Activated naive CD4-positive, alpha-beta T cell treated with anti-CD3 and anti-CD28 coated beads for 36 hours (primary cell): ENCODE data around the gene PFDN2. TPM values are rescaled to one million over a fixed set of nuclear protein-coding genes. Genes with fewer than 3 reads are reported as not detected.
"Not testable (repeated sequence)": the region's sequence is repeated elsewhere in the genome, so short reads cannot be mapped to it uniquely, and the experiment has no call there.

Experiments used
- CTCF ChIA-PET: fragments of 350-600 bp; sonication (Branson Sonifier 250); formaldehyde crosslinking; loops from one replicate; lab custom pipeline; 2021; ENCODE audit warnings: antibody characterized with exemption; lab: Charles Lee
- DNase-seq: peaks from one replicate; pipeline ENCODE4 v3.0.0-alpha.2; 2020
- H3K27ac Mint-ChIP-seq: one replicate; pipeline ENCODE4 v1.8.0; 2021; ENCODE audit warnings: mild to moderate bottlenecking, mixed read lengths
- H3K27me3 Mint-ChIP-seq: one replicate; pipeline ENCODE4 v1.8.0; 2021; ENCODE audit warnings: low read depth, mixed read lengths
- H3K36me3 Mint-ChIP-seq: one replicate; pipeline ENCODE4 v1.8.0; 2021; ENCODE audit warnings: low read depth, mixed read lengths
- H3K4me1 Mint-ChIP-seq: one replicate; pipeline ENCODE4 v1.8.0; 2021; ENCODE audit warnings: low read depth, mixed read lengths
- H3K4me3 Mint-ChIP-seq: one replicate; pipeline ENCODE4 v1.8.0; 2021; ENCODE audit warnings: mild to moderate bottlenecking, moderate library complexity, mixed read lengths
- H3K9me3 Mint-ChIP-seq: one replicate; pipeline ENCODE4 v1.8.0; 2021; ENCODE audit warnings: mixed read lengths
- intact Hi-C: fragments of 100-400 bp; cut with micrococcal nuclease; formaldehyde crosslinking; loops from one replicate; pipeline ENCODE4 v1.15.1; 2023
- total RNA-seq, 2 experiments: library from RNA; stranded (reverse); gene quantifications; one replicate each; pipeline ENCODE4 v1.2.3, GENCODE V29; 2021

Gene PFDN2
- total RNA-seq, 2 experiments from 2014 or later: 179 to 183 TPM

- not testable (repeated sequence) for H3K27me3 Mint-ChIP-seq, DNase-seq, H3K9me3 Mint-ChIP-seq
- CTCF ChIA-PET: interaction anchor here (0.6 to 1.2 kb wide), 5 partner anchors 16 to 1264 kb away, joined by 3 to 4 read pairs (median 3); partner anchors contain the start of gene PPOX
- Mint-ChIP-seq H3K27ac (peak overlapping the region; percentile 77), H3K4me3 (peak overlapping the region; percentile 92), H3K4me1 (peaks cover 75% of the 10 kb centered on the region), H3K36me3 (peaks cover 43% of the 10 kb centered on the region)
- intact Hi-C loops: loop anchor here (1.0 to 2.0 kb wide), 5 partner anchors 16 to 69 kb away; partner anchors contain the start of genes DEDD, PPOX and UFC1
These were observed 1.9 kb downstream of the PFDN2 start for GRCh38 chr1:161115961-161116360.

- DNase-seq: peak; percentile 78
- Mint-ChIP-seq H3K36me3 (peaks cover 39% of the 10 kb centered on the region), H3K4me1 (peaks cover 69% of the 10 kb centered on the region), H3K27me3 (no peaks in the 10 kb centered on the region), H3K27ac (peak overlapping the region; percentile 77), H3K4me3 (peak overlapping the region; percentile 92), H3K9me3 (no peaks in the 10 kb centered on the region)
- CTCF ChIA-PET: interaction anchor here (1.2 kb wide), 1 partner anchor 16 kb away, joined by 4 read pairs; no protein-coding TSS in a partner anchor
- intact Hi-C loops: loop anchor here (1.0 to 2.0 kb wide), 5 partner anchors 17 to 68 kb away; partner anchors contain the start of genes DEDD, PPOX and UFC1
These were observed 2.6 kb downstream of the PFDN2 start for GRCh38 chr1:161115132-161115711.

DNA sequence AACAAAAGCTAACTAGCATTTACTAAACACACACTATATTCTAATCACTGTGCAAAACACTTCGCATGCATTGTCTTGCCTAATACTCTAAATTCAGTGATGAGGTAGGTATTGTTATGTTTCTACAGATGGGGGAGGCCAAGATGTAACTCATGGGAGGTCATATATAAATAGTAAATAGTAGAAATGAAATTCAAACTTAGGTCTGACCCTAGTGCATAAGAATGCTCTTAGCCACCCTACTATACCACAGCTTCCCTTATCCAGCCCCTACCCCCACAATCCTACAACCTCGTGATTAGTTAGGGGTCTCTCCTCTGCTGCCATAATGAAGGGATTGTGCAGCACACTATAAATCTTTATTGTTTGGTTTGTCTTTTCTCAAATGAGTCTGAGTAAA, 3.3 kb downstream of the PFDN2 start:
- no peaks in the 10 kb centered on the region for H3K9me3 Mint-ChIP-seq
- H3K27ac Mint-ChIP-seq: peak overlapping the region; percentile 52
- H3K4me3 Mint-ChIP-seq: no peak overlapping the region
- peaks cover 62% of the 10 kb centered on the region for H3K4me1 Mint-ChIP-seq
- H3K27me3 Mint-ChIP-seq: no peaks in the 10 kb centered on the region
- intact Hi-C loops: loop anchor here (2.0 kb wide), 1 partner anchor 68 kb away; no protein-coding TSS in a partner anchor
- CTCF ChIA-PET: interaction anchor here (0.6 kb wide), 1 partner anchor 1187 kb away, joined by 4 read pairs; no protein-coding TSS in a partner anchor
- DNase-seq: no peak
- H3K36me3 Mint-ChIP-seq: peaks cover 36% of the 10 kb centered on the region

GRCh38 chr1:161113915-161114314, 3.9 kb downstream of the PFDN2 start:
- no peak overlapping the region for H3K4me3 Mint-ChIP-seq
- H3K4me1 Mint-ChIP-seq: peaks cover 56% of the 10 kb centered on the region
- peaks cover 38% of the 10 kb centered on the region for H3K36me3 Mint-ChIP-seq
- no peaks in the 10 kb centered on the region for H3K27me3 Mint-ChIP-seq
- intact Hi-C loops: loop anchor here (2.0 kb wide), 1 partner anchor 67 kb away; no protein-coding TSS in a partner anchor
- CTCF ChIA-PET: no interaction called here
- no peak for DNase-seq
- no peaks in the 10 kb centered on the region for H3K9me3 Mint-ChIP-seq
- H3K27ac Mint-ChIP-seq: peak overlapping the region; percentile 52

DNA sequence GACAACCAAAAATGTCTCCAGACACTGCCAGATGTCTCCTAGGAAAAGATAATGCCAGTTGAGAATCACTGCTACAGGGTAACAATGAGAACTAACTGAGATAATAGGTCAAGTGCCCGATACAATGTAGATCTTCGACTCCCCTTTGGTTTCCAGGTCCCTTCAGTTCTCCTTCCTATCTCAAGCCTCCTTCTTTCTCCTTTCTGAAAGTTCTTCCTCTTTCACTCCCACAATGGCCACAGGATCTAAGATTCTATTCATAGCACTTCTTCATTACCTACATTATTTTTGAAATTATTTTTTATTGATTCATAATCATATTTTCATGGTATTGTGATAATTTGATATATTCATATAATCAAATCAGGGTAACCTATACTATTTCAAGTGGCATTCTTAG, 6.3 kb downstream of the PFDN2 start:
- H3K27ac Mint-ChIP-seq: no peak overlapping the region
- DNase-seq: no peak
- H3K4me1 Mint-ChIP-seq: peaks cover 49% of the 10 kb centered on the region
- no peaks in the 10 kb centered on the region for H3K9me3 Mint-ChIP-seq
- no peaks in the 10 kb centered on the region for H3K27me3 Mint-ChIP-seq
- intact Hi-C loops: no loop called here
- H3K36me3 Mint-ChIP-seq: peaks cover 39% of the 10 kb centered on the region
- CTCF ChIA-PET: interaction anchor here (1.0 to 1.9 kb wide), 4 partner anchors 14 to 32 kb away, joined by 3 to 16 read pairs (median 4); partner anchors contain the start of gene KLHDC9
- no peak overlapping the region for H3K4me3 Mint-ChIP-seq

DNA sequence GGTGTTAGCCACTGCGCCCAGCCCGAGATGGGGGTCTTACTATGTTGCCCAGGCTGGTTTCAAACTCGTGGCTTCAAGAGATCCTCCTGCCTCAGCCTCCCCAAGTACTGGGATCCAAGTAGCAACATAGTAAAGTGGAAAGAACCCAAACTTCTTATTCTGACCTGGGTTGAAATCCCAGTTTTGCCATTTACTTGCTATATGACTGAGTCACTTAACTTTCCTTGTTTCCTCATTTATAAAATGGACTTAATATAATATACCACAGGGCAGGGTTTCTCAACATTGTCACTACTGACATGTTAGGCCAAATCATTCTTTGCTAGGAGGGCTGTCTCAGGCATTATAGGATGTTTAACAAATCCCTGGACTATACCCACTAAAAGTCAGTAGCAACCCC, 6.7 kb downstream of the PFDN2 start:
- H3K36me3 Mint-ChIP-seq: peaks cover 38% of the 10 kb centered on the region
- CTCF ChIA-PET: interaction anchor here (1.9 kb wide), 1 partner anchor 14 kb away, joined by 16 read pairs; the partner anchor contains the start of gene KLHDC9
- no peak overlapping the region for H3K27ac Mint-ChIP-seq
- H3K4me3 Mint-ChIP-seq: no peak overlapping the region
- no peak for DNase-seq
- no peaks in the 10 kb centered on the region for H3K27me3 Mint-ChIP-seq
- no peaks in the 10 kb centered on the region for H3K9me3 Mint-ChIP-seq
- intact Hi-C loops: no loop called here
- peaks cover 48% of the 10 kb centered on the region for H3K4me1 Mint-ChIP-seq

- intact Hi-C loops: no loop called here
- Mint-ChIP-seq H3K27me3 (no peaks in the 10 kb centered on the region), H3K27ac (no peak overlapping the region), H3K9me3 (no peaks in the 10 kb centered on the region), H3K4me3 (no peak overlapping the region), H3K4me1 (peaks cover 21% of the 10 kb centered on the region), H3K36me3 (peaks cover 32% of the 10 kb centered on the region)
- CTCF ChIA-PET: interaction anchor here (0.6 to 2.1 kb wide), 2 partner anchors 109 to 786 kb away, joined by 4 to 8 read pairs; no protein-coding TSS in a partner anchor
- DNase-seq: no peak
These were observed 11.4 kb downstream of the PFDN2 start for GRCh38 chr1:161106431-161106830.

- Mint-ChIP-seq H3K27me3 (no peaks in the 10 kb centered on the region), H3K9me3 (no peaks in the 10 kb centered on the region), H3K4me1 (peaks cover 36% of the 10 kb centered on the region), H3K4me3 (no peak overlapping the region), H3K36me3 (peaks cover 21% of the 10 kb centered on the region), H3K27ac (no peak overlapping the region)
- intact Hi-C loops: no loop called here
- CTCF ChIA-PET: interaction anchor here (1.7 to 10.0 kb wide), 4 partner anchors 30 to 112 kb away, joined by 4 to 221 read pairs (median 117); partner anchors contain the start of genes ARHGAP30, TSTD1 and USF1
- DNase-seq: no peak
These were observed 17.3 kb downstream of the PFDN2 start for GRCh38 chr1:161100556-161100955.

GRCh38 chr1:161099090-161099802, 18.6 kb downstream of the PFDN2 start:
- no peak for DNase-seq
- H3K27me3 Mint-ChIP-seq: no peaks in the 10 kb centered on the region
- H3K27ac Mint-ChIP-seq: peak overlapping the region; percentile 6
- peaks cover 21% of the 10 kb centered on the region for H3K36me3 Mint-ChIP-seq
- H3K4me3 Mint-ChIP-seq: peak overlapping the region; percentile 30
- intact Hi-C loops: loop anchor here (2.0 to 5.0 kb wide), 3 partner anchors 37 to 372 kb away; no protein-coding TSS in a partner anchor
- H3K9me3 Mint-ChIP-seq: no peaks in the 10 kb centered on the region
- H3K4me1 Mint-ChIP-seq: peaks cover 38% of the 10 kb centered on the region
- CTCF ChIA-PET: interaction anchor here (0.8 to 10.0 kb wide), 11 partner anchors 11 to 148 kb away, joined by 3 to 221 read pairs (median 9); partner anchors contain the start of genes ARHGAP30, NECTIN4, TSTD1 and USF1

GRCh38 chr1:161098210-161099068, 19.4 kb downstream of the PFDN2 start, which contains the start of gene KLHDC9:
Gene KLHDC9 (plus strand): TSS chr1:161098361. CDS start chr1:161098536, 175 bp downstream.
- CTCF ChIA-PET: interaction anchor here (0.6 to 10.0 kb wide), 24 partner anchors 10 to 375 kb away, joined by 3 to 221 read pairs (median 6); partner anchors contain the start of genes ARHGAP30, F11R, NECTIN4 and TOMM40L
- H3K4me3 Mint-ChIP-seq: peak within 1 kb of the TSS; percentile 70
- no peaks in the 10 kb centered on the region for H3K27me3 Mint-ChIP-seq

DNA sequence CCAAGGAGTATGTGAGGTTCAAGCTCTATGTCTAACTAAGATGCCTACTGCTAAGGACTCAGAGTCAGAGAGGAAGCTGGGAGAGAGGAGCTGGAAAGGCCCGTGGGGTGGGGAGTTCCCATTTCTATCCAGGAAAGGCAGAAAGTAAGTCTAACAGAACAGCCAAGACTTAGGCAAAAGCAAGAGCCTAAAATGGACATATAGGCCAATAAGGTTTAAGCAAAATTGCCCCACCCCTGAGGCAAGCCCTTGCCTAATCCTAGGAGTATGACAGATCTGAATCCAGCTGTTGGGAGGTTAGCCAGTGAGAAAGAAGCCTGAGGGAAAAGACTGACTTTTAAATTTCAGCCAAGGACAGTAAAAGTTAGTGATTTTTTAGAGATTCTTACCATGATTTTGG, 21.3 kb downstream of the PFDN2 start:
- no peak for DNase-seq
- Mint-ChIP-seq H3K4me1 (peaks cover 57% of the 10 kb centered on the region), H3K27ac (no peak overlapping the region), H3K36me3 (peaks cover 10% of the 10 kb centered on the region), H3K4me3 (no peak overlapping the region), H3K9me3 (no peaks in the 10 kb centered on the region), H3K27me3 (no peaks in the 10 kb centered on the region)
- intact Hi-C loops: loop anchor here (2.0 to 5.0 kb wide), 3 partner anchors 34 to 369 kb away; no protein-coding TSS in a partner anchor
- CTCF ChIA-PET: interaction anchor here (1.1 to 10.0 kb wide), 15 partner anchors 11 to 142 kb away, joined by 4 to 221 read pairs (median 7); partner anchors contain the start of genes ARHGAP30, ITLN2, TSTD1 and USF1

More at GRCh38 chr1:161098210-161099068, 19.4 kb downstream of the PFDN2 start, which contains the start of gene KLHDC9:
- Mint-ChIP-seq H3K9me3 (no peaks in the 10 kb centered on the region), H3K36me3 (peaks cover 18% of the 10 kb centered on the region), H3K4me1 (peaks cover 39% of the 10 kb centered on the region), H3K27ac (peak within 1 kb of the TSS; percentile 54)
- DNase-seq: peak; percentile 78
- intact Hi-C loops: loop anchor here (1.0 to 5.0 kb wide), 4 partner anchors 36 to 371 kb away; partner anchors contain the start of gene TSTD1
